ENCODE data around the gene DNM3. TPM values are rescaled to one million over a fixed set of nuclear protein-coding genes. Genes with fewer than 3 reads are reported as not detected.

The DNM3 gene
- total RNA-seq, 2 experiments from 2014 or later = 1.6 to 1.8 TPM

DNA sequence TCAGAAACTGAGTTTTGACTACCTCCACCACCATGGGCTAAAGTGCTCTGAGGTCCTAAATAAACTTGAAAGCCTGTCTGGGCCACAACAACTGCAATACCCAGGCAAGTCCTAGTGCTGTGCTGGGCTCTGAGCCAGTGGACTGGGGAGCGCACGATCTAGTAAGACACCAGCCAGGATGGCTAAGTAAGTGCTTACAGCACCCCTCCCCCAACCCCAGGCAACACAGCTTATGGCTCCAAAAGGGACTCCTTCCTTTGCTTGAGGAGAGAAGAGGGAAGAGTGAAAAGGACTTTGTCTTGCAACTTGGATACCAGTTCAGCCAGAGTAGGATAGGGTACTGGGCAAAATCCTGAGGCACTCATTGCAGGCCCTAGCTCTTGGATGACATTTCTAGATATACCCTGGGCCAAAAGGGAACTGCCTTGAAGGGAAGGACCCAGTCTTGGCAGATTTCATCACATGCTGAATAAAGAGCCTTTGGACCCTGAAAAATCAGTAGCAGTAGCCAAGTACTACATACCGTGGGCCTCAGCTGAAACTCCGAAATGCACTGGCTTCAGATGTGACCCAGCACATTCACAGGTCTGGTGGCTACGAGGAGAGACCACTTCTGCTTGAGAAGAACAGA, 580.8 kb downstream of the DNM3 start:
- no peak overlapping the region for H3K4me3 ChIP-seq (ENCODE audit: low read length)
- no peaks in the 10 kb centered on the region for H3K27me3 ChIP-seq (ENCODE audit: control insufficient read depth in 1 of 2, insufficient read depth in 2 of 2, low read length in 2 of 2)
- Mint-ChIP-seq H3K4me3 (no peak overlapping the region), H3K4me1 (ENCODE audit: low read depth) (peaks cover 19% of the 10 kb centered on the region), H3K9me3 (no peaks in the 10 kb centered on the region), H3K27ac (no peak overlapping the region), H3K27me3 (no peaks in the 10 kb centered on the region), H3K36me3 (ENCODE audit: low read depth) (no peaks in the 10 kb centered on the region)
- H3K27ac ChIP-seq (ENCODE audit: low read depth in 1 of 2, low read length in 2 of 2) = no peak overlapping the region
- ATAC-seq (ENCODE audit: poor library complexity) (no peak), DNase-seq (no peak)
- H3K4me1 ChIP-seq (ENCODE audit: insufficient read depth, low read length) = no peaks in the 10 kb centered on the region
- POLR2A ChIA-PET = interaction anchor here (0.5 kb wide), 1 partner anchor 679 kb away, joined by 4 read pairs; no protein-coding TSS in a partner anchor
- intact Hi-C loops (cut with DNase I, micrococcal nuclease) = no loop called here
- TF ChIP-seq, protein P1, sequence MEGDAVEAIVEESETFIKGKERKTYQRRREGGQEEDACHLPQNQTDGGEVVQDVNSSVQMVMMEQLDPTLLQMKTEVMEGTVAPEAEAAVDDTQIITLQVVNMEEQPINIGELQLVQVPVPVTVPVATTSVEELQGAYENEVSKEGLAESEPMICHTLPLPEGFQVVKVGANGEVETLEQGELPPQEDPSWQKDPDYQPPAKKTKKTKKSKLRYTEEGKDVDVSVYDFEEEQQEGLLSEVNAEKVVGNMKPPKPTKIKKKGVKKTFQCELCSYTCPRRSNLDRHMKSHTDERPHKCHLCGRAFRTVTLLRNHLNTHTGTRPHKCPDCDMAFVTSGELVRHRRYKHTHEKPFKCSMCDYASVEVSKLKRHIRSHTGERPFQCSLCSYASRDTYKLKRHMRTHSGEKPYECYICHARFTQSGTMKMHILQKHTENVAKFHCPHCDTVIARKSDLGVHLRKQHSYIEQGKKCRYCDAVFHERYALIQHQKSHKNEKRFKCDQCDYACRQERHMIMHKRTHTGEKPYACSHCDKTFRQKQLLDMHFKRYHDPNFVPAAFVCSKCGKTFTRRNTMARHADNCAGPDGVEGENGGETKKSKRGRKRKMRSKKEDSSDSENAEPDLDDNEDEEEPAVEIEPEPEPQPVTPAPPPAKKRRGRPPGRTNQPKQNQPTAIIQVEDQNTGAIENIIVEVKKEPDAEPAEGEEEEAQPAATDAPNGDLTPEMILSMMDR (IDR thresholded peaks at IDR 0.05) = no peak
- no peaks in the 10 kb centered on the region for H3K36me3 ChIP-seq (ENCODE audit: insufficient read depth, low read length)
- H3K9me3 ChIP-seq (ENCODE audit: control insufficient read depth in 1 of 2, insufficient read depth in 1 of 2, low read length in 2 of 2) = no peaks in the 10 kb centered on the region
- CTCF ChIA-PET = no interaction called here

GRCh38 chr1:172423336-172423735, 582.0 kb downstream of the DNM3 start:
- Mint-ChIP-seq H3K9me3 (no peaks in the 10 kb centered on the region), H3K27me3 (no peaks in the 10 kb centered on the region), H3K4me1 (ENCODE audit: low read depth) (peaks cover 19% of the 10 kb centered on the region), H3K4me3 (no peak overlapping the region), H3K36me3 (ENCODE audit: low read depth) (no peaks in the 10 kb centered on the region), H3K27ac (no peak overlapping the region)
- no peak for DNase-seq
- H3K27ac ChIP-seq (ENCODE audit: low read depth in 1 of 2, low read length in 2 of 2) = no peak overlapping the region
- no peaks in the 10 kb centered on the region for H3K27me3 ChIP-seq (ENCODE audit: control insufficient read depth in 1 of 2, insufficient read depth in 2 of 2, low read length in 2 of 2)
- H3K4me1 ChIP-seq (ENCODE audit: insufficient read depth, low read length) = peaks cover 9% of the 10 kb centered on the region
- no peak for ATAC-seq (ENCODE audit: poor library complexity)
- H3K4me3 ChIP-seq (ENCODE audit: low read length) = no peak overlapping the region
- no peaks in the 10 kb centered on the region for H3K9me3 ChIP-seq (ENCODE audit: control insufficient read depth in 1 of 2, insufficient read depth in 1 of 2, low read length in 2 of 2)
- TF ChIP-seq, protein P1 (IDR thresholded peaks at IDR 0.05) = no peak
- intact Hi-C loops (cut with DNase I, micrococcal nuclease) = no loop called here
- no peaks in the 10 kb centered on the region for H3K36me3 ChIP-seq (ENCODE audit: insufficient read depth, low read length)
- ChIA-PET CTCF (no interaction called here), POLR2A (no interaction called here)

DNA sequence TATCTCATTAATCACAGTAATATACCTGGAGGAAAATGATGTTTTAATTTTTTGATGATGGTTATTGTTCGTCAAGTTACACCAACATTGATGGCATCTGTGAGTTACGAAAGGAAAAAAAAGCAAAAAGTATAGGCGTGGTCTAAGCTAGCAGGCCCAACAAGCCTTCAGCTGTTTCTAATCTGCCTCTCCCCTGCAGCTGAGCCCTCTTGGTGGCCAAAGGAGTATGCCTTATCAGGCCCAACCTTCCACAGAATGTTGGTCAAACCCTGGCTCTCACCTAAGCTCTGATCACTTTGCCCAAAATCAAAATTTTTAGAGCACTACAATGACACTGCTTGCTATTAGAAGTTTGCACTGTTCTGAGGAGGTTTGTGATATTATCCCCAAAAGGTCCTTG, 584.0 kb downstream of the DNM3 start:
- Mint-ChIP-seq H3K27ac (no peak overlapping the region), H3K4me3 (no peak overlapping the region), H3K27me3 (no peaks in the 10 kb centered on the region), H3K36me3 (ENCODE audit: low read depth) (no peaks in the 10 kb centered on the region), H3K4me1 (ENCODE audit: low read depth) (peaks cover 17% of the 10 kb centered on the region), H3K9me3 (no peaks in the 10 kb centered on the region)
- Histone ChIP-seq H3K9me3 (ENCODE audit: control insufficient read depth in 1 of 2, insufficient read depth in 1 of 2, low read length in 2 of 2) (no peaks in the 10 kb centered on the region), H3K4me1 (ENCODE audit: insufficient read depth, low read length) (peaks cover 16% of the 10 kb centered on the region), H3K27ac (ENCODE audit: low read depth in 1 of 2, low read length in 2 of 2) (no peak overlapping the region), H3K27me3 (ENCODE audit: control insufficient read depth in 1 of 2, insufficient read depth in 2 of 2, low read length in 2 of 2) (no peaks in the 10 kb centered on the region), H3K36me3 (ENCODE audit: insufficient read depth, low read length) (no peaks in the 10 kb centered on the region), H3K4me3 (ENCODE audit: low read length) (no peak overlapping the region)
- CTCF ChIA-PET = interaction anchor here (1.1 kb wide), 1 partner anchor 19 kb away, joined by 3 read pairs; the partner anchor contains the start of gene PIGC
- POLR2A ChIA-PET = interaction anchor here (1.1 kb wide), 1 partner anchor 9 kb away, joined by 3 read pairs; no protein-coding TSS in a partner anchor
- intact Hi-C loops (cut with DNase I, micrococcal nuclease) = loop anchor here (5.0 kb wide), 2 partner anchors 292 to 297 kb away; no protein-coding TSS in a partner anchor
- ATAC-seq (ENCODE audit: poor library complexity) = no peak
- TF ChIP-seq, protein P1 (IDR thresholded peaks at IDR 0.05) = no peak
- no peak for DNase-seq

Data from CD4-positive, alpha-beta T cell (primary cell).